HG02763 (cell line): ENCODE measurements around the gene THRA.

ENCODE experiments used
- ATAC-seq: cut with Tn5 transposase; IDR thresholded peaks from one replicate; pipeline ENCODE4 v1.9.1; 2021; ENCODE audit warnings: mild to moderate bottlenecking, moderate library complexity; ENCODE audit not compliant: unreplicated experiment

THRA gene

DNA sequence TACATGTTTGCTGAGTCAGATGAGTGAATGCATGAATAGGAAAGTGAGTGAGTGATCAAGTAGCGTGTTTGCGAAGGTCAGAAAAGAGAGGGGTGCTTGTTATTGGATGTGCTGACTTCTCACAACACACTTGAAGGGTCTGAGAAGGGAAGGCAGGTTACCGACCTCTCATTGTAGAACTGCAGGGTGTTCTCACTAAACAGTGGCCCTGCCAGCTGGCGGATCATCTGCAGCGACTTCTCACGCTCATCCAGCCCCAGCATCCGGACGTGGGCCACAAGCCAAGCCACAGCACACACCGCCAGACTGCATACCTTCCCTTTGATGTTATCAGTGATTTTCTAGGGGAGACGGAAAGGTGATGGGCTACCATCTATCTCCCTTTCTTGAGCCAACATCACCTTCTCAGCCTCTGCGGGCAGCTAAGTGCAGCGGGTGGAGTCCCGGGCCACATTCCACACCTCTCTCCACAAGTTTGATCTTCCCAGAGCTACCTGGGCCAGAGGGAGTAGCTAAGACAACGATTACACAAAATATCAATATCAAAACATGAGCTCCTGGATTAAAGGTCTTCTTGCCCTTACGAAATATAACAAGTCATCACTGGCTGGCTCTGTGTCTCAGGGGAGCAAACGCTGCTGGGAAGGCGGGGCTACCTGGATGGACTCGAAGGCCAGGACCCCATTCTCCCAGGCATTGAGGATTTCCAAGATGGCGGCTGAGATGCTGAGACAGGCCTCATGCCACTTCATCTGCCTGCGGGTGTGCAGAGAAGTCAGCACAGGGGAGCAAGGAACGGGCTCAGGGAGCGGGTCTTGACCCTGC lies 36.6 kb upstream of the THRA start:
- ATAC-seq: no peak

- ATAC-seq: no peak
Observed at GRCh38 chr17:40026816-40027613, 35.8 kb upstream of the THRA start.

DNA sequence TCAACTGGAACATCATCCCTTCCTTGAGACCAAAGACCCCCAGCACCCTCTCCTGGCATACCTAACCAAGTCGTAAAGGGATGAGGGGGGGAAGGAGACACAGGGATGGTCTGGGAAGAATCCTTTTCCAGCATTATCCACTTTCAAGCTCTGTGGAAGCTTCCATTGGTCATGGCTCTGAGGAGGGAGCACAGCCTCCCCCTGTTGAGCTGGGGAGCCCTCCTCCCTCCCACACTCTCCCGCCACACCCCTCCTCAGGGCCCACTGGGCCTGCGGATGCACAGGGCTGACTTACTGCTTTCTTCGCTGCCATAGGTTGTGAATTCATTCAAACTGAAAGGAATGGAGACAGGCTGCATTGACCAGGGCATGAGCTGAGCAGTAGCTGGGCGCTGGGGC lies 35.2 kb upstream of the THRA start:
- no peak for ATAC-seq

DNA sequence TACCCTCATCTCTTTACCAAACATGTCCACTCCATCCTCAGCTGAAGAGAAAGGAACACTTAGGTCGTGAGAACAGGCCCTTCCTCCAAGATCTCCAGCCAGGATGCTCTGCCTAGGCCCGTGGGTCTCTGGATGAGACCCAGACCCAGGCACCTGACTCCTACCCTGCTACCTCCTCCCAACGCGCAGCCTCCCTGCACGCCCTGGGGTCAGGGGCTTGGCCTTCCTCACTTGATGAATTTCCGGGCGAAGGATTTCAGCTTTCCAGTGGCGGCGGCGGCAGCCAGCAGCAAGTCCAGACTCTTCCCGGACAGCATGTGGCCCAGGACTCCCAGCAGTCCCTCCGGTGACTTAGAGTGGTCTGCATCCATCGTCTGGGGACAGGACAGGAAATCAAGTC lies 34.2 kb upstream of the THRA start:
- no peak for ATAC-seq

- no peak for ATAC-seq
Observed at GRCh38 chr17:40031706-40032105, 31.1 kb upstream of the THRA start.

DNA sequence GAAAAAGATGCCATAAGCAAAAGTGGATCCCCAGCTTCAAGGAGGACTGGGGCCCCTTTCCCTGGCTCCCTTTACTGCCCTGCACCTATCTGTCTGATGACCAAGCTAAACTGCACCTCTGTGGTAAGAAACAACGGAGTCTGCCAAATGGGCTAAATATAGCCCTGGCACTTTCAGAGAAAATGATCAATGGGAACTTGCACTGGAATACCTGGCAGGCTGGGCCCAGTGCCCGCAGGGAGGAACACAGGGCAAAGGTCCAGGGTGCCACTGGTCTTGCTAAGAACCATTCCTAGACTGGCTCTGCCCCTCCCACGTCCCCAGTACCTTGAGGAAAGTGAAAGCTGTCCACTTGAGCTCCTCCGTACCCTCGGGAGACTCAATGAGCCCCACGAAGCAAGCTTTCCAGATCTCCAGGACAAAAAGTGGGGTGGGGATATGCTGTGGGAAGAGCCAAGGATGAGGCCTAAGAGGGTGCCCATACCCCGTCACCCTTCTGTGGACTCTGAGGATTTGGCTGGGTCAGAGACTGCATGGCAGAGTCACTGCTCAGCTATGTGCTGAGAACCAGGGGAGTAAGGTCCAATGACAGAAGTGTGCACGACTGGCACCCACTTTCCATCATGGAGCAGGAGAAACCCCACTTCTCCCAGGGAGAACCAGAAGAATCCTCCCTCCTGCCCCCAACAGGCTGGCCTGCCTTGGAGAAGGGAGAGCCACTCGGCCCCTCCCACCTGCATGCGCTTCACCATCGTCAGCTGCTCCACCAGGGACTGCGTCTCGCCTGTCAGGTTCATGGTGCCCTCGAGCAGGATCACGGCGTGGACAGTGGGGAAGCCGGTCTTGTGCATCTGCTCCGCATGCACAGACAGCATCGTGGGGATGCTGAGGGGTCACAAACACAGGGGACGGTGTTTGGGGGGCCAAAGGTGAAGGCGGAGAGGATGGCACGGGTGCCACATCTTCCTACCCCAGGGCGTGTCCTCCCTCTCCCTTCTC lies 30.1 kb upstream of the THRA start:
- ATAC-seq: no peak

GRCh38 chr17:40033339-40033738 lies 29.4 kb upstream of the THRA start:
- ATAC-seq: no peak

GRCh38 chr17:40034426-40035161 lies 28.2 kb upstream of the THRA start:
- ATAC-seq: no peak

- ATAC-seq: no peak
Observed at GRCh38 chr17:40035162-40035559, 27.6 kb upstream of the THRA start.

- no peak for ATAC-seq
Observed at GRCh38 chr17:40038882-40039513, 23.8 kb upstream of the THRA start.

GRCh38 chr17:40041196-40041595 lies 21.6 kb upstream of the THRA start:
- ATAC-seq: no peak

DNA sequence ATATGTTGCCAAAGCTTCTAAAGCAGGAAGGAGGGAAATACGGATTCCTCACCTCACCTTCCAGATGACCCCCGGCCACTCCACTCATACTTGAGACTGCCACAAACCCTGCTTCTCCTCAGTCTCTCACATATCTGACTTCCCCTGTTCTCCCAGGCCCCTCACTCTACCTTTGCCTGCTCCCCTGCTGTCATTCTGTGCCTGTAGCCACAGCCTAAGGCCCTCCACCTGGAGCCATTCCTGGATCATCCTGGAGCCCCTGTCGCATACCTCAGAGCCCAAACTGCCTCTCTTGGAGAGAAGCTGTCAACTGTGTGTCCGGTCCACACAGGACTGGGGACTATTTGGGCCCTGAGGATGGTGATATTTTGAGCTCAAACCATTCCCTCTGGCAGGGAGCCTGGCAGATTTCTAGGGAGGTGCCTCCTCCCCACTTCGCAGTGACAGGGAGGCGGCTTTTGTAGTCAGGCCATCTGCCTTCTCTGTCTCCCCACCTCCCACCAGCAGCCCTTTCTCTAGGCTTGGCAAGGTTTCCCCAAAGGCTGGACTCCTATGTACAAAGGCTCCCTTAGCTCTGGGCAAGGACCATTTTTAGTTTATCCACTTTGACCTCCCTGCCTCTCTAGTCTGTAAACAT lies 6.3 kb upstream of the THRA start:
- ATAC-seq: no peak

- no peak for ATAC-seq
Observed at GRCh38 chr17:40058186-40058784, 4.5 kb upstream of the THRA start.

DNA sequence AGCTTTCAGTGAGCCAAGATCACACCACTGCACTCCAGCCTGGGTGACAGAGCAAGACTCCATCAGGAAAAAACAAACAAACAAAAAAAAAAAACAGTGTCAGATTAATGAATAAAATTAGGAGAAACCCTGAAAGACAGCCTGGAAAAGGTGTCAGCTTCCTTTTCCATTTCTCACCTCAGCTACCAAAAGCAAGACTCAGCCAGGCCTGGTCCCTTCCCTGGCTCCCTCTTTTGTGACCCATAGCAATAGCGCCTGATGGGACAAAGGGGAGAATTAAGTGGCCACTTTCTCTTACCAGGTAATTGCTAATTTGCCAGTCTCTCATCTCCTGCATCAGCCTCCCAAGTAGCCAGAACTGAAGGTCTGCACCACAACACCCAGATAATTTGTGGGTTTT lies 3.9 kb upstream of the THRA start:
- no peak for ATAC-seq

DNA sequence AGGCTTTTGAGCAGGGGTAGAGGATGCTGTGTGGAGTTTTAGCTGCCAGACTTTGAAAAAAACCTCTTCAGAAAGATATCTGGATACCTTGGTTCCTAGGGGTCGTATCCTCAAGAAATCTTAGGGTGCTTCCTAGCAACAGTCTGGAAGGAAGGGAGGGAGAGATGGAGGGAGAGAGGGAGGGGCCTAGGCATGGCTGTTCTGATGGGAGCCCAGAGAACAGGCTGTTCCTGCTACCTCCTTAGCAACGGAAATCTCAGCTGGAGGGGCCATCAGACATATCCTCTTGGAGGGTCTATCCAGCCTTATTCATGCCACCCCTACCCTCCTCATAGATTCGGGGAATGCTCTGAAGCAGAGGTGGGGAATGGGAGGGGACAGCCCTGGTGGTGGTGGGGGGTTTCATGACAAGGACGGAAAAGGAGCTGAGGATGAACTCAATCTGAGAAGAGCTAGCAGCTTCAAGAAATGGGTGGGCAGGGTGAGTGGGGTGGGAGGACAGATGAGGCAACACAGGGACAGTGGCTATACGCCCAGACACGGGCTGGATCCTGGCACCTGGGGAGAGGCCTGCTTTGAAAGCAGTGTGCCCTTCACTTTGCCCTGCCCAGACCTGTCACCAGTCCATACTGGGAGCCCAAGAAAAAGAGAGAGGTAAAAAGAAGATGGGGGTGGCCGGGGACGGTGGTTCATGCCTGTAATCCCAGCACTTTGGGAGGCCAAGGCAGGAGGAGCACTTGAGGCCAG lies 2.9 kb upstream of the THRA start:
- no peak for ATAC-seq

DNA sequence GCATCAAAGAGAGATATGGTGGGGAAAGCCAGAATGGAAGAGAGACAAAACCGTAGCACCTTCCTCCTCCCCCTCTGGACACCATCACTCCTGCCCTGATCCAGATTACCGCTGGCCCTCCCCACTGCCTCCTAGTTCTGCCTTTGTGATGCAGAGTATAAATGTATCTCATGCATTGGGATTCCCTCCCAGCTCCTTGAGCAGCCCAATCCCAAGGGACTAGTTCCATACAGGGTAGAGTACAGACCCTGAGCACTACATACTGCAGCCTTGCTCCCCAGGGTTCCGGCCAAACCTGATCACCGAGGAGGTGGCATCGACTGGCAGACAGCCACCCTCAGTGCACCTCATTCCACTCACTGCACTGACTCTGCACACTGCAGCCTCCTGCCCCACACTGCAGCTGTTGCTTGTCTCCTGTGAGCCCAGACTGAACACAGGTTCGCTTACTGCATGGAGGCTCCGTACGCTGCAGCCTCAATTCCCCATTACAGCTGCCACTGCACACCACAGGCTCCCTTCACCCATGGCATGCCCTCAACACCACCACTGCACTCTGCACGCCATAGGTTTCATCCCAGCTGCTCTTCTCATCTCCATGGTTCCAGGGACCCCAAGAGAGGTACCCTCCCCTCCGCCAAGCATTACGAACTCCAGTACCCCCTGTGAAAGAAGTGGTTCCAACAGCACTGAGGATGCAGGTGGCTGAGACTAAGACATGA lies 1.7 kb upstream of the THRA start:
- no peak for ATAC-seq

- ATAC-seq: no peak
Observed at GRCh38 chr17:40061609-40062038, 1.1 kb upstream of the THRA start.
